Stromal cell of bone marrow (primary cell): ENCODE data around the gene CCL18.
"Not testable (repeated sequence)": the region's sequence is repeated elsewhere in the genome, so short reads cannot be mapped to it uniquely, and the experiment has no call there.

ENCODE experiments used
- DNase-seq: peaks from one replicate; pipeline ENCODE4 v3.0.0-alpha.2; 2012; ENCODE audit warnings: low read depth

The CCL18 gene

GRCh38 chr17:36104701-36105181 is 40.7 kb downstream of the CCL18 start:
- no peak for DNase-seq

DNA sequence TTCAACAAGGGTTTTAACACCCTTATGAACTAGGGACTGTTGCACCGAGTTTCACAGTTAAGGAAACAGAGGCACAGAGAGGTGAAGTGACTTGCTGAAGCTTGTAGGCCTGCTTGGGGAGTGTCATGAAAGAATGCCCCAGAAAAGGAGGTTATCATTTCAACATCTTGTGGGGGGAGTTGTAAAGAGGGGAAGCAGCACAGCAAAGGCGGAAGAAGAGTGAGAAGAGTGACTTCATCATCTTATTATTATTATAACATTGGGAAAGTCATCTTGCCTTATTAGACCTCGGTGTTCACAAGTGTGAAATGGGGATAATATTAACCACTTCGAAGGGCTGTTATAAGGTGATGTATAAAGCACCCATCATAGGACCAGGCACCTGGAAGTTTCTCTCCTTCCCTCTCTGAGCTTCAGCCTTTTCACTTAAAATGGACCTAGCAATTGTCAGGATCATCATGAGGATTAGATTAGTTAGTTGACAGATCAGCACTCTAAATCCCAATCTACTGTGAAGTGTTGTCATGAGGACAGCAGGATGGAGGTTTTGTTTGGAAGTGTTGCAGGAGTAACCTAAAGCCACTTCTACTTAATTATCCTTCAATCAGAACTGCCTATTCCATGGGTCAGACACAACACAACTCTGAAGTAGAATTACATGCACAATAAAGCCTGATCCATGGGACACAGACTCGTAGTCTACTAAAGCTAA is 41.9 kb downstream of the CCL18 start:
- DNase-seq = no peak

DNA sequence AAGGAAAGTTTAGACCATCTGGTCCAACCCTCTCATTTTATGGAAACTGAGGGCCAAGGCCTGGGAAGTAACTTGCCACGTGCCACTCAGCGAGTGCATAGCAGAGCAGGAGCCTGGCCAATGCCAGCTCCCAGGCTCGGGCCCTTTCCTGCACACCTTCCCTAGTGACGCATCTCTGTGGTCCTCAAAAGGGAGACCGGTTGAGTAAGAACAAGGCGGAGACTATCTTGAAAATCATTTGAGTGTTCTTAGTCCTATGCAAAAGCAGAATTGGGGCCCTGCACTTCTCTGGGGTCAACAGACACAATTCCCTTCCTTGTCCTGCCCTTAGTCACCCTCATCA is 42.4 kb downstream of the CCL18 start:
- DNase-seq = no peak

GRCh38 chr17:36107660-36108059 is 43.6 kb downstream of the CCL18 start:
- DNase-seq = no peak

DNA sequence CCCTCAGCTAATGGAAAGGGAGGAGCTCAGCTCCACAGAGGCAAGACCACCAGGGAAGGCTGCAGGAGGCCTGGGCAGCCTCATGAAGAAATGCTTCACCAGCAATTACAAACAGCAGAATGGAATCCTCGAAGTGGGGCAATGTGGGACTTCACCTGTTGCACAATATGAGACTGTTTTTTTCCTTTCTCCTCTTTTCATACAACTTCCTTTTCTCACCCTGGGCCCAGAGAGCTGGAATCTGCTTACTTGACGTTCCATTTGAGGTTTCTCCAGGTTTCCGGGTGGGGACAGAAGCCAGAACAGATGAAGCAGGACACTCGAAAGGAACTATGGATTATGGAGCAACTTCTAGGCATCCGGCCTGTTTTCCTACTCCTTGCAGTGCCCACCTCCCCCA is 44.2 kb downstream of the CCL18 start:
- DNase-seq = not testable (repeated sequence)

DNA sequence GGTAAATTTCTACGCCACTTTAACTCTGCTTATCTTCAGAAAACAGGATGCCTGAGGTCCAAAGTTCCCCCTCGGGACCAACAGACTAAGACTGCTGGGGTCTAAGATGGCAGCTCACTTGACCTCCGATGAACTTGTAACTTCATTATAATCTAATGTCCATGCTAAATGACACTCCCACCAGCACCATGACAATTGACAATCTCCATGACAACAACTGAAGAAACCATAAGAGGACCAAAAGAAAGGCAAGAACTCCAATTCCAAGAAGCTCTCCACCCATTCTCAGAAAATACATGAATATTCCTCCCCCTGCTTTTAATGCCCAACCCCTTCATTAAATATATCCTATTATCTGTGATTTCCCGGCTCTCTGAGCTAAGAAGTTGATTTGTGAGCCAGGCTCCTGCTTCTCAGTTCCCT is 47.0 kb downstream of the CCL18 start:
- DNase-seq = no peak

DNA sequence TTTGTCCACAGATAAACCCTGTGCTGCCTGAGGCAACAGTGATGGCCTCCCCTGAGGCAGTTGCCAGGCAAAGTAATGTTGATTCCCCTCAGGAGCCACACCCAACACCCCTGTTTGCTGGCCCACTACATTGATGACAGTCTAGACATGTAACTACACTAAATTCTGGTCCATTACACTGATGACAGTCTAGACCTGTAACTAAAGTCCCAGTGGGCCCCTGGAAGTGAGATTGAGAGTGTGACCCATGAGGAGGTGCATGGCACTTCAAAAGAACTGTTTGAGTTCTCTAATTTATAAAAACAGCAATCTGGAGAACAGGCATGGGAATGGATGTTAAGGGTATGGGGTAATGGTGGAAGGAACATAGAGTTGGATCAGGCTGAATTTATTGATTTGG is 48.5 kb downstream of the CCL18 start:
- DNase-seq = no peak

DNA sequence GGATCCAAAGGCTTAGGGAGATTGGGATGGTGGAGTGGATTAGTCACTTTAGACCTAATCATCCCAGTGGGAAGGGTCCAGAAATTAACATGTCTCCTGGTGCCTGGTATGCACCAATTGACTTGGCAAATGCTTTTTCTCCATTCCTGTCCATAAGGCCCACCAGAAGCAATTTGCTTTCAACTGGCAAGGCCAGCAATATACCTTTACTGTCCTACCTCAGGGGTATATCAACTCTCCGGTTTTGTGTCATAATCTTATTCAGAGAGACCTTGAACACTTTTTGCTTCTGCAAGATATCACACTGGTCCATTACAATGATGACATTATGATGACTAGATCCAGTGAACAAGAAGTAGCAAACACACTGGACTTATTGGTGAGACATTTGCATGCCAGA is 49.1 kb downstream of the CCL18 start:
- not testable (repeated sequence) for DNase-seq

GRCh38 chr17:36114971-36115648 is 51.0 kb downstream of the CCL18 start:
- not testable (repeated sequence) for DNase-seq

DNA sequence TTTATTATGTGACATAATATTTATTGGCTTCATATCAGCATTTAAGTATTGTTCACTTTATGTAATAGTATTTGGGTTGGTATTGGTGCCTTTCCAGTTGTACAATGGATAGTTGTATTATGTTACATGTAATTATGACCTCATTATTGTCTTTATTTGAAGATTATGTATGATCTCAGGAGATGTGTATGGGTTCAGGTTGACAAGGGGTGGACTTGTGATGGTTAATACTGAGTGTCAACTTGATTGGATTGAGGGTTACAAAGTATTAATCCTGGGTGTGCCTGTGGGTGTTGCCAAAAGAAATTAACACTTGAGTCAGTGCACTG is 51.5 kb downstream of the CCL18 start:
- not testable (repeated sequence) for DNase-seq

GRCh38 chr17:36117505-36118382 is 53.7 kb downstream of the CCL18 start:
- DNase-seq = no peak

DNA sequence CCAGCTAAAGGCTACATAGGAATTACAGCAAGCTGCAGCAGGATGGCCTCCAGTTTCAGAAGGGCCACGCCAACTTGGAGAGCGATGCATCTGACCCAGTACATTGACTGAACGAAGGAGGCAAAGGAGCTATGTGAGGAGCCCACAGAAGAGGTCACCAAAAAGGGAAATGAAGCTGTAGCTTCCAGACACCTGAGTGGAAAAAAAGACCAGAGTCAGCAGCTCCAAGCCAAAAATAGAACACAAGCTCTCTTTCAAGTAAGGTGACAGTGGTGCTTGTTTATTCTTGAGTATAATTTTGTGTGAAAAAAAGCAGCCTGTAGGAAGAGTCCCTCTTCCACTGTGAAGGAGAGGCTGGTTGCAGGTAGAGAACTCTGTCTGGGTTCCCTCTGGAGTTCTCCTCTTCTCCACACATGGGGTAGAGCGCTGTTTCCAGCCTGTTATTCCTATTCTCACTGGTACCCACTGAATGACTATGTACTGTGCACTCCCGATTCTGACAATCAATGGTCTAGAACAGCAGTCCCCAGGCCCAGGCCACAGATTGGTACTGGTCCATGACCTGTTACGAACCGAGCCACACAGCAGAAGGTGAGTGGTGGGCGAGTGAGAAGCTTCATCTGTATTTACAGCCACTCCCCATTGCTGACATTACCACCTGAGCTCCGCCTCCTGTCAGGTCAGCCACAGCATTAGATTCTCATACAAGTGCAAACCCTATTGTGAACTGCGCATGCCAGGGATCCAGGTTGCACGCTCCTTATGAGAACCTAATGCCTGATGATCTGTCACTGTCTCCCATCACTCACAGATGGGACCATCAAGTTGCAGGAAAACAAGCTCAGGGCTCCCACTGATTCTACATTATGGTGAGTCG is 54.6 kb downstream of the CCL18 start:
- no peak for DNase-seq

DNA sequence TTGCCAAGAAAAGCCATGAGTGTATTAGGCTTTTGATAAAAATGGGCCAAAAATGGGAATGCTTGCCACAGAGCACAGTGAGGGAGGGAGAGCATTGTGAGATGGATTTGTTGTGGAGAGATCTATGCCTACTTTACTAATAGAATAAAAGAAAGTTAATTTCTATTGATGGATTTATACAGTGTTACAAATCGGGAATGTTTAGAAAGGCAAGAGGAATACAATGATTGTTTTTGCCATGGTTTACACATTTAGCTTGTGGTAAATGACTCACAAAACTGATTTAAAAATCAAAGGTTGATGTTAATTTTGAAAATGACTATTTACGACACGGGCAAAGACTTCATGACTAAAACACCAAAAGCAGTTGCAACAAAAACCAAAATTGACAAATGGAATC is 56.1 kb downstream of the CCL18 start:
- DNase-seq = no peak

DNA sequence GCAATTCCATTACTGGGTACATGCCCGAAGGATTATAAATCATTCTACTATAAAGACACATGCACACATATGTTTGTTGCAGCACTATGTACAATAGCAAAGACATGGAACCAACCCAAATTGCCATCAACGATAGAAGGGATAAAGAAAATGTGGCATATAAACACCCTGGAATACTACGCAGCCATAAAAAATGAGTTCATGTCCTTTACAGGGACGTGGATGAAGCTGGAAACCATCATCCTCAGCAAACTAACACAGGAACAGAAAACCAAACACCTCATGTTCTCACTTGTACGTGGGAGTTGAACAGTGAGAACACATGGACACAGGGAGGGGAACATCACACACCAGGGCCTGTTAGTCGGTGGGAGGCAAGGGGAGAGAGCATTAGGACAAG is 57.0 kb downstream of the CCL18 start:
- DNase-seq = not testable (repeated sequence)
